Muscle layer of colon (tissue), 2 donors: ENCODE measurements around the gene SIGLEC12.

ENCODE experiments used
- H3K27ac ChIP-seq: one replicate; pipeline ENCODE4 v1.7.0; 2013; ENCODE audit warnings: low read depth, mild to moderate bottlenecking, low read length, moderate library complexity
- H3K27me3 ChIP-seq, 2 donors: one replicate each; pipeline ENCODE4 v1.7.0; 2013; ENCODE audit warnings: low read length in 2 of 2, mild to moderate bottlenecking in 2 of 2; ENCODE audit not compliant: insufficient read depth in 2 of 2, control insufficient read depth in 1 of 2
- H3K36me3 ChIP-seq: one replicate; pipeline ENCODE4 v1.7.0; 2013; ENCODE audit warnings: mild to moderate bottlenecking, low read length; ENCODE audit not compliant: insufficient read depth
- H3K4me1 ChIP-seq: one replicate; pipeline ENCODE4 v1.7.0; 2013; ENCODE audit warnings: mild to moderate bottlenecking, low read length; ENCODE audit not compliant: insufficient read depth
- H3K4me3 ChIP-seq, 2 donors: one replicate each; pipeline ENCODE4 v1.7.0; 2013; ENCODE audit warnings: low read length in 2 of 2, low read depth in 1 of 2, mild to moderate bottlenecking in 1 of 2, moderate library complexity in 1 of 2
- H3K9ac ChIP-seq: one replicate; pipeline ENCODE4 v1.7.0; 2013; ENCODE audit warnings: low read length
- H3K9me3 ChIP-seq: one replicate; pipeline ENCODE4 v1.7.0; 2013; ENCODE audit warnings: mild to moderate bottlenecking, low read length
- donor health status: abdominal sarcoma.
- donor health status: Adenocarcinoma of cecum.

Gene SIGLEC12

DNA sequence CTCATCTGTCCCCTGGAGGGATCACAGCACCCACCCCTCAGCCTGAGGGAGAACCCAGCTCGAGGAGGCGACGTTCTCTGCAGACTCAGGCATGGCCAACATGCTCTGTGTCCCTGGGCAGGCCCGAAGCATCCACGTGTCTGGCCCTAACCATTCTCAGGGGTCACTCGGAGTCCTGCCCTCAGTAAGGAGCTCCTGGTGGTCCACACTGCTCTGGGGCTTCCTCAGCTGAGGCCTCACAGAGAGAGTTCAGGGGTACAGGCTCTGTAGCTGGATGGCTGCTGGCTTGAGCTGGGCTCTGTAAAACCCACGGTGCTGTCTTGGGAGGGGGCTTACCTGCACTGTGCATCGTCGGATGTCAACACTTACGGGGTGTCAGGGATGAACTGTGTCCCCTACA lies 38.9 kb downstream of the SIGLEC12 start:
- H3K4me3 ChIP-seq: no peak overlapping the region
- no peaks in the 10 kb centered on the region for H3K4me1 ChIP-seq
- H3K36me3 ChIP-seq: no peaks in the 10 kb centered on the region
- H3K27ac ChIP-seq: no peak overlapping the region
- H3K9me3 ChIP-seq: no peaks in the 10 kb centered on the region
- H3K9ac ChIP-seq: no peak overlapping the region
- peaks cover 0 to 9% of the 10 kb centered on the region in 2 donors for H3K27me3 ChIP-seq

DNA sequence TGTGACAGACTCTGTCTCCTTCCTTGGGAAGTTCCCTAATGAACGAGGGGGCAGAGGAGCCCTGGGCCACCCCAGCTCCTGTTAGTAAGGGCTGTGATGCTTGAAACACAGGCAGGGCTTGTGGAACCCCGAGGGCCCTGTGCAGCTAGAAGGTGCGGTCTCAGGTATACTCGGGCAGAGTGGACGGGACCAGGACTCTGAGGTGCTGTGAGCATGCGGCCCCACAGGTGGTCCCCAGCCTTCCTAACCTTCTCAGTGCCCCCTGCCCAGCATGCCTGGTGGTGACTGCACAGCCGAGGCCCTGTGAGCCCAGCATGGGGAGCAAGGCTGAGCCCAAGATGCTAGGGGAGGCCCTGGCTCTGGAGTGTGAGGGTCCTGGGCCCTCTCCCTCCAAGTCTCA lies 39.3 kb downstream of the SIGLEC12 start:
- H3K27me3 ChIP-seq: peaks cover 0 to 9% of the 10 kb centered on the region in 2 donors
- H3K27ac ChIP-seq: no peak overlapping the region
- H3K4me3 ChIP-seq: no peak overlapping the region
- no peaks in the 10 kb centered on the region for H3K9me3 ChIP-seq
- H3K4me1 ChIP-seq: no peaks in the 10 kb centered on the region
- no peaks in the 10 kb centered on the region for H3K36me3 ChIP-seq
- no peak overlapping the region for H3K9ac ChIP-seq

DNA sequence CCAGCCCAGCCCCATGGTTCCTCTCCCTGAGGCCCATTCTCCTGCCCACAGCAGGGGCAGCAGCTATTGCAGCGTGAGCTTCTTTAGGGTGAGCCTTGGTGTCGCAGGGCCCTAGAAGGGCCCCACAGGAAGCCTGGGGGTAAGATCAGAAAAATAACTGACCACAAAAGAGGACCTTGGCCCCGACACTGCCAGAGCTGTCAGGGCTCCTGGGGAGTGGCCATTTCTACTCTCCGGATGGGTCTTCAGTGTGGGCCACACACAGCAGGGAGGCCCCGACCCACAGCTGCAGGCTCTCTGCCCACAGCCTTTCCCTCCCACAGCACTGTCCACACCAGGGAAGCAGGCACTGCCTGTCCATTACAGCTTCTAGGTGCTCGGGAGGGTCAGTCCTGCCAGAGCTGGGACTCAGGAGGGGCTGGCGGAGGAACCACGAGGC lies 39.9 kb downstream of the SIGLEC12 start:
- H3K4me3 ChIP-seq: no peak overlapping the region
- no peaks in the 10 kb centered on the region for H3K4me1 ChIP-seq
- no peaks in the 10 kb centered on the region for H3K36me3 ChIP-seq
- no peak overlapping the region for H3K27ac ChIP-seq
- H3K9ac ChIP-seq: no peak overlapping the region
- no peaks in the 10 kb centered on the region for H3K9me3 ChIP-seq
- H3K27me3 ChIP-seq: peaks cover 0 to 9% of the 10 kb centered on the region in 2 donors

DNA sequence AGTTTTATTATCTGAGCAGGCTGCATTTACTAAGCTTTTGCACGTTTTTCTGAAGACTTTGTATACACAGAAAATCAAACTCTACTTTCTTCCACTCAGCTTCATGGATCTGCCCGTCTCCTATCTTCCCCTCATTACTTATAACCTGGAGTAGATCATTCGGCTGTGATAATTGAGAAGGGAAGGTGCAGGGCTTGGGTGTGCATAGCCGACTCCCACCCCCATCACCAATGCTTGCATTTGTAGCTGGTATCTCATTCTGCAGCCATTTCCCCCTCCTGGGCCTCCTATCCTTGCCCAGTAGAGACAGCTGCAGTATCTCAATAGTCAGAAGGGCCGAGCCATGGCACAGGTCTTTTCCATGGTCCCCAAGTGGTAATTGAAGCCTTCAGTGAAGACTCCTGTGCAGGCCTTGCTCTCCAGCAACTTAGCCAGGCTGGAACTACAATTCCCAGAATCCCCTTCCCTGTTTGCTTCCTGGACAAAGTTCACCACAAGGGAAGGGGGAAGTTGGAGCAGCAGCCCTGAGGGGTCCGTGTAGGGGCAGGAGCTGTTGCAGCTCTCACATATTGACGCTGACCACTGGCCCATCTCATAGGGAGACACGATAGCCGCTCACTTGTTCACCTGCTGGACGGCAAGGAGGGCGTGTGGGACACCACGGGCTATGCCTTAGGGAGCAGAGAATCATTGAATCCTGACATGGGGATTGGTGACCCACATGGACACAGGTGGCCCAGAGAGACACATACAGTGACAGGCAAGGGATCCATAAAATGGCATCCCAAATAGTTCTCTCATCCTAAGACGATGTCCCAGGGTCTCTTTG lies 41.2 kb downstream of the SIGLEC12 start:
- no peaks in the 10 kb centered on the region for H3K9me3 ChIP-seq
- H3K9ac ChIP-seq: no peak overlapping the region
- no peak overlapping the region for H3K4me3 ChIP-seq
- H3K27ac ChIP-seq: no peak overlapping the region
- H3K27me3 ChIP-seq: peaks cover 0 to 9% of the 10 kb centered on the region in 2 donors
- H3K36me3 ChIP-seq: no peaks in the 10 kb centered on the region
- H3K4me1 ChIP-seq: no peaks in the 10 kb centered on the region

DNA sequence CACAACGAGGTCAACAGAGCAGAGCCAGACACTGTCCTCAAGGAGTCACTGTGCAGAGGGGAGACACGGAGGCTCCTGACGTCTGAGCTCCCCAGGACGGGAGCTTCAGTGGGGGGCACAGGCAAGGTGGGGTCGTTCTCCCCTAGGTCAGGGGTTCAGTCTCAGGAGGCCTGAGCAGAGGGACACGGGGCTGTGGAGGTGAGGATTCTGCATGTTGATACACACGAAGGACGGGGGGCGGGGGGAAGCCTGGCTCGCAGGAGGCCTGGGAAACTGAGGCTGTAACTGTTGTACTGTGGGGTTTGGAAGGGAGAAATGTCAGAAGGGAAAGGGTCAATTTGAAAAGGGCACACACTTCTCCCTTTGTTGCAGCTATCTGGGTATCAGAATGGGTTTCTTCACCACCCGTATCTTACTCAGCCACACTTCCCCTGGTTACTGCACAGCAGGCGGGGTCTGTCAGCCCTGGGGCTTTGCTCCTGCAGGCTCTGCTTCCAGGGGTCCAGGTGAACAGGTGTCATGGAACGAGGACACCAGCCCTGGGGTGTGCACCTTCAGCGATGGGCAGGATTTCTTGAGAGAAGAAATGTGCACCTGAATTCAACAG lies 42.6 kb downstream of the SIGLEC12 start:
- Histone ChIP-seq H3K27me3 (peaks cover 0 to 9% of the 10 kb centered on the region in 2 donors), H3K4me3 (no peak overlapping the region), H3K9me3 (no peaks in the 10 kb centered on the region), H3K36me3 (no peaks in the 10 kb centered on the region), H3K9ac (no peak overlapping the region), H3K4me1 (no peaks in the 10 kb centered on the region), H3K27ac (no peak overlapping the region)

DNA sequence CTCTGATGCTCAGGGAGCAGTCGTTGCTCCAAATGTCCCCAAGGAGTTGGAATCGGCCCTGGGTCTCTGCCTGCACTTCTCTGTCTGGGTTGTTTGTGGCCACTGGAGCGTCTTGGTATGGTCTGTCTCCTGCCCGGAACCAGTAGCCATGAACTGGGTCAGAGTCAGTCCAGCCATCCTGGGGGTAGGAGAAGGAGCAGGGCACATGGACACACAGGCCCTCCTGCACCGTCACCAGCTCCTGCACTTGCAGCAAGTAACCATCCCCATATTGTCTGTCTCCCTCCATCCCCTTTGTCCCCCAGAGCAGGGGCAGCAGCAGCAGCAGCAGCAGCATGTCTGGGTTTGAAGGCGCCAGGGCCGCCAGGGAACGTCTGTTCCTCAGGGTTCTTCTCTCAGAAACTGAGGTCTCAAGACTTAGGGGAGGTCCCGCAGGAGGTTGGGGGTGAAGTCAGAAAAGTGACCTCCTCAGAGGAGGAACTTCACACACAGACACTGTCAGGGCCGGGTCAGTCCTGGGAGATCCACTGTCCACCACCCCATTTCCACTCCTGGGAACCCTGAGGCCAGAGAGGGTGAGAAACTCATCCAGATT lies 43.5 kb downstream of the SIGLEC12 start, which contains the start of gene SIGLEC8:
Gene SIGLEC8, minus strand, starts transcription at position 404 of the 595 bp plus-strand sequence. Its CDS starts 67 bp downstream, at position 337.
- H3K9ac ChIP-seq: no peak within 1 kb of the TSS
- H3K4me1 ChIP-seq: no peaks in the 10 kb centered on the region
- H3K27me3 ChIP-seq: peaks cover 0 to 9% of the 10 kb centered on the region in 2 donors
- H3K4me3 ChIP-seq: no peak within 1 kb of the TSS
- no peaks in the 10 kb centered on the region for H3K9me3 ChIP-seq
- H3K27ac ChIP-seq: no peak within 1 kb of the TSS
- H3K36me3 ChIP-seq: no peaks in the 10 kb centered on the region

DNA sequence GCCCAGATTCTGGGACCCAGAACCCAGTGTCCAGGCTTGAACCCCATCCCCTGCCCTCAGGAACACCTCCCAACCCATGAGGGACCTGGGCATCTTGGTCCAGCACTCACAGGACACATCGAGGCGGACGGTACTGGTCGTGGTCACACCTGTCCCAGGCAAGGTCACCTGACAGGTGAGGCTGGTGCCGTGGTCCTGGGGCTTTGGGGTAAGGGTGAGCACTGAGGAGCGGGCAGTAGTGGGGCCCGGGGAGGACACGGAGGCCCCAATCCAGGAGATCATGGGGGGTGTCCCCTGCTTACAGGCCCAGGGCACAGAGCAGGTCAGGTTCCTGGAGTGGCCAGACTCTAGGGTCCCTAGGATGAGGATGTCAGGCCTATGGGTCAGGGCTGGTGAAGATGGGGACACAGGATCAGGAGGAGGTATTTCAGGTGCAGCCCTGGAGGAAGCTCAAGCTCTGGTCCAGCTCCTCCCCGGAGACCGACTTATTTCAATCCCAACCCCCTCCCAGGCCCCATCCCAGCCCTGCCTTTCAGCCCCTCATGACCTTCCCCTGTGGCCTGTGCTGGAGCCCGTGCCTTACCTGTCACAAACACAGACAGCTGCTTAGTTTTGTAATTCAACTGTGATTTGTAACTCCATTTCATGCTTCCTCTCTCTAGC lies 44.1 kb downstream of the SIGLEC12 start:
- Histone ChIP-seq H3K27ac (no peak overlapping the region), H3K4me1 (no peaks in the 10 kb centered on the region), H3K4me3 (no peak overlapping the region), H3K36me3 (no peaks in the 10 kb centered on the region), H3K9me3 (no peaks in the 10 kb centered on the region), H3K27me3 (peaks cover 0 to 6% of the 10 kb centered on the region in 2 donors), H3K9ac (no peak overlapping the region)

DNA sequence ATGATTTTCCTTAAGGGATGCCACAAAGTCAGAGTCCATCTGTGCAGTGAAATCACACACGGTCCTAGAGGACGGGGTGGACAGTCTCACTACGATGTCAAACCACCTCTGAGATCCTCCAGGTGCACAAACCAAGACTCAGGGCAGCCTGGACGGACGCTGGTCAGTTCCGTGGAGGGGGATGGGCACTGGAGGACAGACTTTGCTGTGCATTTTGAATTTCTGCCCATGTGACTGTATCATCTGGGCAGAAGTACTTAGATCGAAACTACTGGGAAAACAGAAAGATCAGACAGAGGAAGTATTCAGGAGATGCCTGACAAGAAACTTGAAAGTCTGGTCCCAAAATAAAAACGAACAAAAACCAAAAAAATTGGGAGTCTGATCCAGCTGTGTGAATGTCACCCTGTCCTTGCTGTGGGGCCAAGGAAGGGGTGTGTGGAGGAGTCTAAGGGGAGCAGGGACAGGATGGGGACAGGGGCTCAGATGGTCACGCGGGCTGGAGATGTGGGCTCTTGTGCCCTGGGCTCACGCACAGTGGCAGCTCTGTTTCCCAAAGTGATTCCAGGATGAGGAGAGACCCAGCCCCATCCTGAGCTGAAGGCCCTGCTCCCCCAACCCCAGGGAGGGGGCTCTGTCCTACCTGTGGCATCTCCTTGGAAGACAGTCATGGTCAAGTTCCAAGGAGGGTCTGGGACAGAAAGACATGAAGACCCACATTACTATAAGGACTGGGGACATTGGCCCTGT lies 44.9 kb downstream of the SIGLEC12 start:
- no peaks in the 10 kb centered on the region for H3K36me3 ChIP-seq
- H3K27ac ChIP-seq: no peak overlapping the region
- H3K4me3 ChIP-seq: no peak overlapping the region
- H3K4me1 ChIP-seq: no peaks in the 10 kb centered on the region
- no peaks in the 10 kb centered on the region for H3K27me3 ChIP-seq
- no peak overlapping the region for H3K9ac ChIP-seq
- no peaks in the 10 kb centered on the region for H3K9me3 ChIP-seq

DNA sequence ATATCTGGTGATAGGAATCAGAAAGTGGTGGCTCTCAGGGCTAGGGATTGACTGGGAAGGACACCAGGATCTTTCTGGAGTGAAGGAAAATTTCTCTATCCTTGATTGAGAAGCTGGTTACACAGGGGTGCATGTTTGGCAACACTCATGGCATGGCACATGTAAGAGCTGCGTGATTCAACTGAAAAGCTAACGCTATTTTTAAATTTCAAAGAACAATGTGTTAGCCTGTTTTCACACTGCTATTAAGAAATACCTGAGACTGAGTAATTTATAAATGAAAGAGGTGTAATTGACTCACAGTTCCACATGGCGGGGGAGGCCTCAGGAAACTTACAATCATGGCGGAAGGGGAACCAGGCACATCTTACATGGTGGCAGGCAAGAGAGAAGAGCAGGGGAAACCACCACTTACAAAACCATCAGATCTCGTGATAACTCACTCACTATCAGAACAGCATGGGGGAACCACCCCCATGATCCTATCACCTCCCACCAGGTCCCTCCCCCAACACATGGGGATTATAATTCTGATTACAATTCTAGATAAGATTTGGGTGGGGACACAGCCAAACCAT lies 50.8 kb downstream of the SIGLEC12 start:
- no peaks in the 10 kb centered on the region for H3K27me3 ChIP-seq
- H3K9ac ChIP-seq: no peak overlapping the region
- H3K4me3 ChIP-seq: no peak overlapping the region
- H3K27ac ChIP-seq: no peak overlapping the region
- H3K4me1 ChIP-seq: no peaks in the 10 kb centered on the region
- no peaks in the 10 kb centered on the region for H3K9me3 ChIP-seq
- no peaks in the 10 kb centered on the region for H3K36me3 ChIP-seq

DNA sequence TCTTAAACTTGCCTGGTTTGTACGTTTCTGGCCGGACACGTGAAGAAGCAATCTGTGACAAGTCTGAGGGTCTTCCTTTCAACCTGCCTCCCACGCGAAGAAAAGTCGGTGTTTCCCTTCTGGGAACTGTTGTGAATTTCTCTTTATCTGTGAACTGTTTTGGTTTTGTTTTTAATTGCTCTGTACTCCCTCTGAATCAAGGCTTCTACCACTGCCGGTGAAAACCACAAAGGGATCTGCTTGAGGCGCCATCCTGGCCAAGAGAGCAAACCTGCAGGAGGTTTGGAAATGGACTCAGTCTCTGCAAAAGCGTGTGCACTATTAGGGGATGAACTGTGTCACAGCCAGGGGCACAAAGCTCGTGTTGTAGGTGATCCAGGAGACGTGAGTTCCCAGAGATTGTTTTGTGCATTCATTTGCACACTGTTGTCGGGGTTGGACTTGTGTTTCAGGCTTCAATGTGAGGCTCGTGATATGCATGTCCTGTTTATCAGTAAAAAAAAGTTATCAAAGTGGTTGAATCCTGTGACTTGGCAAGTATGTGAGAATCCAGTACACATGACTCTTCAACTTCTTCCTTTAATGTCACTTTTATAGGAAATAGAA lies 53.1 kb downstream of the SIGLEC12 start:
- Histone ChIP-seq H3K9me3 (no peaks in the 10 kb centered on the region), H3K9ac (no peak overlapping the region), H3K36me3 (no peaks in the 10 kb centered on the region), H3K27me3 (no peaks in the 10 kb centered on the region), H3K4me1 (no peaks in the 10 kb centered on the region), H3K27ac (no peak overlapping the region), H3K4me3 (no peak overlapping the region)
